ACHN (cell line): ENCODE results near the gene SRGAP1.

Experiments
- DNase-seq: peaks from one replicate; pipeline ENCODE4 v3.0.0-alpha.2; 2015
- in situ Hi-C: cut with HindIII; loops from 2 replicates; pipeline ENCODE4 v1.10.0; 2017; ENCODE audit warnings: low sequenced_read_pairs, low pct_ligation_motif_present, low pct_unique_long_range_greater_than_20kb

SRGAP1 gene

GRCh38 chr12:63889721-63890509 lies 45.4 kb downstream of the SRGAP1 start:
- no peak for DNase-seq
- in situ Hi-C loops: no loop called here

- in situ Hi-C loops: no loop called here
- no peak for DNase-seq
Observed at GRCh38 chr12:63893170-63893569, 48.7 kb downstream of the SRGAP1 start.

- in situ Hi-C loops: no loop called here
- no peak for DNase-seq
Observed at GRCh38 chr12:63894132-63894531, 49.6 kb downstream of the SRGAP1 start.

GRCh38 chr12:63895841-63896240 lies 51.3 kb downstream of the SRGAP1 start:
- in situ Hi-C loops: no loop called here
- DNase-seq: no peak

GRCh38 chr12:63897931-63898330 lies 53.4 kb downstream of the SRGAP1 start:
- DNase-seq: no peak
- in situ Hi-C loops: no loop called here

- in situ Hi-C loops: no loop called here
Observed at GRCh38 chr12:63898764-63899337, 54.4 kb downstream of the SRGAP1 start.

GRCh38 chr12:63899396-63899795 lies 54.9 kb downstream of the SRGAP1 start:
- in situ Hi-C loops: no loop called here
- DNase-seq: no peak

More at GRCh38 chr12:63898764-63899337, 54.4 kb downstream of the SRGAP1 start:
- DNase-seq: no peak

GRCh38 chr12:63900922-63901793 lies 56.7 kb downstream of the SRGAP1 start:
- DNase-seq: no peak
- in situ Hi-C loops: no loop called here

- in situ Hi-C loops: no loop called here
- no peak for DNase-seq
Observed at GRCh38 chr12:63904653-63905052, 60.2 kb downstream of the SRGAP1 start.

GRCh38 chr12:63905544-63905943 lies 61.0 kb downstream of the SRGAP1 start:
- DNase-seq: no peak
- in situ Hi-C loops: no loop called here

GRCh38 chr12:63906876-63907275 lies 62.4 kb downstream of the SRGAP1 start:
- no peak for DNase-seq
- in situ Hi-C loops: no loop called here

GRCh38 chr12:63907561-63907960 lies 63.1 kb downstream of the SRGAP1 start:
- in situ Hi-C loops: no loop called here
- DNase-seq: no peak

GRCh38 chr12:63909746-63910145 lies 65.2 kb downstream of the SRGAP1 start:
- DNase-seq: no peak
- in situ Hi-C loops: no loop called here

GRCh38 chr12:63911341-63911740 lies 66.8 kb downstream of the SRGAP1 start:
- in situ Hi-C loops: no loop called here

GRCh38 chr12:63912651-63913050 lies 68.2 kb downstream of the SRGAP1 start:
- in situ Hi-C loops: no loop called here
- no peak for DNase-seq

More at GRCh38 chr12:63911341-63911740, 66.8 kb downstream of the SRGAP1 start:
- no peak for DNase-seq

GRCh38 chr12:63913929-63914328 lies 69.4 kb downstream of the SRGAP1 start:
- DNase-seq: no peak
- in situ Hi-C loops: no loop called here

GRCh38 chr12:63915105-63915800 lies 70.8 kb downstream of the SRGAP1 start:
- peak; percentile 89 for DNase-seq
- in situ Hi-C loops: no loop called here

GRCh38 chr12:63916561-63917476 lies 72.3 kb downstream of the SRGAP1 start:
- peak; percentile 61 for DNase-seq
- in situ Hi-C loops: no loop called here
